GM21526 (cell line): ENCODE data around the gene GAS6.

Experiments
- ATAC-seq: cut with Tn5 transposase; IDR thresholded peaks from one replicate; pipeline ENCODE4 v1.9.1; 2021; ENCODE audit warnings: moderate library complexity; ENCODE audit not compliant: unreplicated experiment, low FRiP score

The GAS6 gene

GRCh38 chr13:113783200-113783881 lies 80.5 kb downstream of the GAS6 start:
- no peak for ATAC-seq

GRCh38 chr13:113782472-113782871 lies 81.4 kb downstream of the GAS6 start:
- ATAC-seq = no peak

- no peak for ATAC-seq
Observed at GRCh38 chr13:113781571-113781970, 82.3 kb downstream of the GAS6 start.

- ATAC-seq = no peak
Observed at GRCh38 chr13:113777311-113778260, 86.3 kb downstream of the GAS6 start.

GRCh38 chr13:113776231-113777125 lies 87.4 kb downstream of the GAS6 start:
- no peak for ATAC-seq

GRCh38 chr13:113775451-113776145 lies 88.3 kb downstream of the GAS6 start:
- ATAC-seq = no peak

GRCh38 chr13:113774177-113775107 lies 89.4 kb downstream of the GAS6 start:
- no peak for ATAC-seq

GRCh38 chr13:113771709-113772331 lies 92.1 kb downstream of the GAS6 start:
- no peak for ATAC-seq

- no peak for ATAC-seq
Observed at GRCh38 chr13:113770937-113771336, 92.9 kb downstream of the GAS6 start.
